IMR-90 (cell line): ENCODE results near the gene IGLL5. TPM values are rescaled to one million over a fixed set of nuclear protein-coding genes. Genes with fewer than 3 reads are reported as not detected.

ENCODE experiments used
- ATAC-seq: fragments of 200-7000 bp; cut with Tn5 transposase; 2 replicates; pipeline ENCODE4 v1.9.1; 2020; ENCODE audit warnings: low read depth, mild to moderate bottlenecking, moderate library complexity
- BruUV-seq: library from RNA; stranded (reverse); fragments of 400-500 nt; replicated peaks from 2 replicates; lab custom pipeline; 2021; lab: Mats Ljungman, UMichigan
- CTCF ChIA-PET: fragments of 300-600 bp; formaldehyde crosslinking; extraction: SDS; loops from one replicate; lab custom pipeline; 2021; ENCODE audit warnings: antibody characterized with exemption; lab: Yijun Ruan, JAX
- POLR2A ChIA-PET: fragments of 300-600 bp; sonication (Branson Sonifier 250); formaldehyde crosslinking; loops from one replicate; lab custom pipeline; 2022; ENCODE audit warnings: antibody characterized with exemption; ENCODE audit not compliant: unreplicated experiment; lab: Charles Lee
- DNase-seq: peaks from one replicate; pipeline ENCODE4 v3.0.0; 2013
- H2AFZ ChIP-seq: replicated peaks from 2 replicates; pipeline ENCODE3; 2013; ENCODE audit warnings: low read length, mild to moderate bottlenecking; ENCODE audit not compliant: poor library complexity
- H2AK5ac ChIP-seq: 2 replicates; pipeline ENCODE4 v1.6.1; 2013; ENCODE audit warnings: low read depth, low read length, inconsistent platforms
- H2AK9ac ChIP-seq: replicated peaks from 2 replicates; pipeline ENCODE3; 2013; ENCODE audit warnings: mild to moderate bottlenecking, low read depth, low read length, moderate library complexity; ENCODE audit not compliant: poor library complexity
- H2BK120ac ChIP-seq: 2 replicates; pipeline ENCODE4 v1.6.1; 2013; ENCODE audit warnings: low read depth, low read length, inconsistent platforms
- H2BK15ac ChIP-seq: 3 replicates; pipeline ENCODE4 v1.6.1; 2013; ENCODE audit warnings: low read depth, low read length, inconsistent platforms
- H2BK20ac ChIP-seq: 2 replicates; pipeline ENCODE4 v1.6.1; 2013; ENCODE audit warnings: low read depth, mild to moderate bottlenecking, inconsistent platforms, low read length, moderate library complexity
- H2BK5ac ChIP-seq: 2 replicates; pipeline ENCODE4 v1.6.1; 2013; ENCODE audit warnings: mild to moderate bottlenecking, low read depth, low read length, inconsistent platforms; ENCODE audit not compliant: poor library complexity, severe bottlenecking
- H3K14ac ChIP-seq: replicated peaks from 2 replicates; pipeline ENCODE4 v1.6.1; 2013; ENCODE audit warnings: low read depth, low read length, inconsistent platforms
- H3K18ac ChIP-seq: 2 replicates; pipeline ENCODE4 v1.6.1; 2013; ENCODE audit warnings: low read depth, low read length, control low read depth
- H3K23ac ChIP-seq: 2 replicates; pipeline ENCODE4 v1.6.1; 2013; ENCODE audit warnings: low read depth, low read length, inconsistent platforms
- H3K27ac ChIP-seq: 2 replicates; pipeline ENCODE4 v1.5.1; 2013; ENCODE audit warnings: mild to moderate bottlenecking, control low read depth, low read length; ENCODE audit not compliant: insufficient read depth
- H3K27me3 ChIP-seq: 2 replicates; pipeline ENCODE4 v1.6.1; 2013; ENCODE audit warnings: low read length; ENCODE audit not compliant: control insufficient read depth, insufficient read depth
- H3K36me3 ChIP-seq: 2 replicates; pipeline ENCODE4 v1.6.1; 2013; ENCODE audit warnings: low read length, mixed read lengths; ENCODE audit not compliant: control insufficient read depth, insufficient read depth
- H3K4ac ChIP-seq: 2 replicates; pipeline ENCODE4 v1.6.1; 2013; ENCODE audit warnings: low read depth, low read length, inconsistent platforms
- H3K4me1 ChIP-seq: 2 replicates; pipeline ENCODE4 v1.6.1; 2013; ENCODE audit warnings: low read length, mixed read lengths; ENCODE audit not compliant: control insufficient read depth, insufficient read depth
- H3K4me2 ChIP-seq: 2 replicates; pipeline ENCODE4 v1.6.1; 2013; ENCODE audit warnings: low read depth, mild to moderate bottlenecking, control low read depth, low read length, moderate library complexity
- H3K4me3 ChIP-seq: 2 replicates; pipeline ENCODE4 v1.5.1; 2013; ENCODE audit warnings: low read depth, mild to moderate bottlenecking, control low read depth, low read length, moderate library complexity; ENCODE audit not compliant: insufficient read depth
- H3K56ac ChIP-seq: 2 replicates; pipeline ENCODE4 v1.6.1; 2013; ENCODE audit warnings: low read length, inconsistent platforms; ENCODE audit not compliant: insufficient read depth; ENCODE audit errors: extremely low read depth
- H3K79me1 ChIP-seq, 2 experiments: 2 replicates each; pipeline ENCODE4 v1.6.1; 2013; ENCODE audit warnings: low read length in 2 of 2, inconsistent platforms in 1 of 2, low read depth in 1 of 2
- H3K9ac ChIP-seq: 2 replicates; pipeline ENCODE4 v1.6.1; 2013; ENCODE audit warnings: low read depth, low read length, control low read depth
- H3K9me1 ChIP-seq: 2 replicates; pipeline ENCODE4 v1.6.1; 2013; ENCODE audit warnings: low read length, inconsistent platforms; ENCODE audit not compliant: insufficient read depth
- H3K9me3 ChIP-seq: 2 replicates; pipeline ENCODE4 v1.6.1; 2013; ENCODE audit warnings: low read length; ENCODE audit not compliant: control insufficient read depth, insufficient read depth
- H4K20me1 ChIP-seq: 2 replicates; pipeline ENCODE4 v1.6.1; 2013; ENCODE audit warnings: low read length, inconsistent platforms; ENCODE audit not compliant: insufficient read depth
- H4K5ac ChIP-seq: 2 replicates; pipeline ENCODE4 v1.6.1; 2013; ENCODE audit warnings: mild to moderate bottlenecking, low read depth, low read length, control low read depth
- H4K8ac ChIP-seq, 2 experiments: 2 replicates each; pipeline ENCODE4 v1.6.1; 2013; ENCODE audit warnings: low read depth in 2 of 2, low read length in 2 of 2, control low read depth in 1 of 2, inconsistent platforms in 1 of 2
- H4K91ac ChIP-seq: 2 replicates; pipeline ENCODE4 v1.6.1; 2013; ENCODE audit warnings: low read depth, low read length, inconsistent platforms; ENCODE audit not compliant: insufficient read depth
- BHLHE40 ChIP-seq: fragments of 150-350 bp; IDR thresholded peaks from 2 replicates; pipeline ENCODE4 v1.6.1; 2016; ENCODE audit warnings: mild to moderate bottlenecking, low read depth, low read length
- CEBPB ChIP-seq: IDR thresholded peaks from 2 replicates; pipeline ENCODE4 v1.6.1; 2012; ENCODE audit warnings: low read depth, low read length, improper control_type of control experiment
- CHD1 ChIP-seq: IDR thresholded peaks from 2 replicates; pipeline ENCODE4 v1.6.1; 2012; ENCODE audit warnings: low read depth, low read length, improper control_type of control experiment
- CTCF ChIP-seq: conservative IDR thresholded peaks from 2 replicates; pipeline ENCODE4 v1.5.1; 2012; ENCODE audit warnings: mild to moderate bottlenecking, low read depth, low read length, improper control_type of control experiment
- FOS ChIP-seq: fragments of 150-350 bp; IDR thresholded peaks from 2 replicates; pipeline ENCODE4 v1.6.1; 2016; ENCODE audit warnings: low read depth, low read length
- MAFK ChIP-seq: IDR thresholded peaks from 2 replicates; pipeline ENCODE4 v1.6.1; 2012; ENCODE audit warnings: low read depth, low read length, improper control_type of control experiment
- MAZ ChIP-seq: IDR thresholded peaks from 2 replicates; pipeline ENCODE4 v1.6.1; 2012; ENCODE audit warnings: low read depth, mild to moderate bottlenecking, low read length, improper control_type of control experiment, moderate library complexity, borderline replicate concordance
- NFE2L2 ChIP-seq: fragments of 150-350 bp; IDR thresholded peaks from 2 replicates; pipeline ENCODE4 v1.6.1; 2016; ENCODE audit warnings: low read depth, mild to moderate bottlenecking, low read length
- POLR2A ChIP-seq: IDR thresholded peaks from 2 replicates; pipeline ENCODE4 v1.6.1; 2012; ENCODE audit warnings: mild to moderate bottlenecking, low read depth, low read length
- RAD21 ChIP-seq: IDR thresholded peaks from 2 replicates; pipeline ENCODE4 v1.6.1; 2012; ENCODE audit warnings: low read length, improper control_type of control experiment
- RCOR1 ChIP-seq: IDR thresholded peaks from 2 replicates; pipeline ENCODE4 v1.6.1; 2012; ENCODE audit warnings: mild to moderate bottlenecking, low read length, improper control_type of control experiment; ENCODE audit not compliant: insufficient replicate concordance
- RFX5 ChIP-seq: IDR thresholded peaks from 2 replicates; pipeline ENCODE4 v1.8.0; 2012; ENCODE audit warnings: low read depth, mild to moderate bottlenecking, low read length, moderate library complexity
- SMC3 ChIP-seq: fragments of 150-350 bp; IDR thresholded peaks from 2 replicates; pipeline ENCODE4 v1.6.1; 2016; ENCODE audit warnings: low read depth, mild to moderate bottlenecking, antibody characterized with exemption, low read length, moderate library complexity
- USF2 ChIP-seq: fragments of 150-350 bp; IDR thresholded peaks from 2 replicates; pipeline ENCODE4 v1.6.1; 2017; ENCODE audit warnings: mild to moderate bottlenecking, antibody characterized with exemption, low read length, low read depth
- WGBS, 2 experiments: methylation state at CpG; one replicate each; pipeline versions ENCODE4 v1.1.5 to v1.1.7; 2013; ENCODE audit warnings: missing lambda C conversion rate in 2 of 2; ENCODE audit not compliant: insufficient read length in 1 of 2; ENCODE audit errors: extremely low coverage in 2 of 2; 5-methylcytosine and 5-hydroxymethylcytosine counted together
- dilution Hi-C: fragments of 300-500 bp; cut with HindIII; formaldehyde crosslinking; loops from one replicate; pipeline ENCODE4 v1.14.3; 2018; ENCODE audit warnings: low sequenced_read_pairs; ENCODE audit not compliant: unreplicated experiment
- in situ Hi-C: fragments of 300-500 bp; cut with MboI; formaldehyde crosslinking; loops from 3 replicates; pipeline ENCODE4 v1.14.3; 2019; ENCODE audit warnings: low sequenced_read_pairs, inconsistent platforms, mixed read lengths
- intact Hi-C: fragments of 100-400 bp; cut with micrococcal nuclease; formaldehyde crosslinking; loops from 2 replicates; pipeline ENCODE4 v1.10.0; 2022
- polyA plus RNA-seq, 3 experiments: library from polyadenylated mRNA; depleted of rRNA; stranded (reverse); fragments of >200 nt; gene quantifications; 2 replicates each; pipeline ENCODE4 v1.2.3, GENCODE V29; 2012; ENCODE audit warnings: low replicate concordance in 1 of 3
- total RNA-seq: library from RNA; depleted of rRNA; stranded (reverse); fragments of >200 nt; gene quantifications from 2 replicates; pipeline ENCODE4 v1.2.3, GENCODE V29; 2012

IGLL5 gene
- total and polyA plus RNA-seq, 2 of the 4 experiments (the other 2 are of a cell fraction) = not detected

GRCh38 chr22:22936915-22937656, 49.5 kb downstream of the IGLL5 start:
- Histone ChIP-seq H2BK15ac (no peak overlapping the region), H3K14ac (no peak overlapping the region), H2AK9ac (no peak overlapping the region), H3K4me1 (no peaks in the 10 kb centered on the region), H2BK5ac (no peak overlapping the region), H4K5ac (no peak overlapping the region), H3K4me3 (no peak overlapping the region), H4K8ac (no peak overlapping the region), H3K27ac (no peak overlapping the region), H3K4ac (no peak overlapping the region), H2AK5ac (no peak overlapping the region), H2BK120ac (no peak overlapping the region), H3K4me2 (no peak overlapping the region), H3K56ac (no peak overlapping the region), H2BK20ac (no peak overlapping the region), H3K23ac (no peak overlapping the region), H3K9me3 (no peaks in the 10 kb centered on the region), H3K9ac (no peak overlapping the region), H3K36me3 (no peaks in the 10 kb centered on the region), H3K27me3 (peaks cover 6% of the 10 kb centered on the region), H3K18ac (no peak overlapping the region), H4K20me1 (no peaks in the 10 kb centered on the region), H3K79me1 (no peaks in the 10 kb centered on the region), H2AFZ (no peak overlapping the region), H3K9me1 (no peaks in the 10 kb centered on the region), H4K91ac (no peak overlapping the region)
- TF ChIP-seq POLR2A = no peak
- no peak for TF ChIP-seq NFE2L2
- TF ChIP-seq BHLHE40 = no peak
- TF ChIP-seq MAZ = no peak
- no peak for TF ChIP-seq MAFK
- TF ChIP-seq RAD21 = no peak
- no peak for TF ChIP-seq CEBPB
- TF ChIP-seq SMC3 = no peak
- no peak for TF ChIP-seq RFX5
- no peak for TF ChIP-seq FOS
- TF ChIP-seq RCOR1 = no peak
- TF ChIP-seq CHD1 = no peak
- TF ChIP-seq CTCF = no peak
- no peak for TF ChIP-seq USF2
- no peak for ATAC-seq
- dilution Hi-C loops = no loop called here
- no TSS peak for BruUV-seq
- ChIA-PET POLR2A (no interaction called here), CTCF (no interaction called here)
- in situ Hi-C loops = no loop called here
- WGBS, 2 experiments = no CpG with 5 or more reads among the region's 6 CpGs
- intact Hi-C loops = no loop called here
- DNase-seq = no peak
